Measurements from ENCODE around the gene ADARB2.

ADARB2 gene

DNA sequence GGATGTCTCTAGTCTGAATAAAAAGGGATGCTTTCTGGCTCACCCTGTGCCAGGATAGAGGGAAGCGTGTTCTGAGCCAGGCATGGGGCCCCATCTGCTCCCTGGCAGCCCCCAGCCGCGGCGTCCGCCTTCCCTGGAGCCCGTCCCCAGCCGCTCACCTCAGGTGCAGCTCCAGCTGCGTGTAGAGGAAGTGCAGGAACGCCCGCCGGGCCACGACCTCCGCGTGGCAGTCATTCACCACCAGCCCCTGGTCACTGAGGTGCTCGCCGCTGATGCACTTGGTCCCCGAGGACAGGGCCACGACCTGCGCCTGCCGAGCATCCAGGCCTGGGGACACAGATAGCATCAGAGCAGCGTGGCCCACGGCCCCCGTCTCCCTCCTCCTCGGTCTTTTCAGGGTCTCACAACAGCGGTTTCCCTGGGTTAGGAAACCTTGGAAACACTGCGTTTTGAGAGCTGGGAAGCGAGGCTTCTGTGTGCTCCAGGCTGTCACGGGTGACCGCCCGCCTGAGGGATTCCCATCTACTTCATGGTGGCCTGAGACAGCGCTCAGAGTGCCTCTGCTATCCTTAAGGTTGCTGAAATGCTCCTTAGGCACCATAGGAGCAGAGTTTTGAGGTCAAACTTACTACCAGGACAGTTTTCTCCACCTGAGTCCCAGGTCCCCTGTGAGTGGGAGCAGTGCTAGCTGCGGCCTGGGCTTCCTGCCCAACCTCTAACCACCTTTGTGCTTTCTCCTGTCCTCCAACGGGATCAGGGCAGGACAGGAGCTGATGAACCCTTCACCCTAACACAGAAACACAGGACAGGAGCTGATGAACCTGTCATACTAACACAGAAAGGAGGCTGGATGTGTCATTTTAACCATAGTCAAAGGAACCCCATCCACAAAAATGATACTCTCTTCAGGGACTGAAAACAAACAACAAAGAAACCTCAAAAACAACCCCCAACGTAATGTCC, 495.1 kb downstream of the ADARB2 start:
- TF ChIP-seq, protein P1, sequence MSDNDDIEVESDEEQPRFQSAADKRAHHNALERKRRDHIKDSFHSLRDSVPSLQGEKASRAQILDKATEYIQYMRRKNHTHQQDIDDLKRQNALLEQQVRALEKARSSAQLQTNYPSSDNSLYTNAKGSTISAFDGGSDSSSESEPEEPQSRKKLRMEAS (IDR thresholded peaks at IDR 0.05), result no peak

GRCh38 chr10:1241322-1241890, 495.9 kb downstream of the ADARB2 start:
- TF ChIP-seq, protein P1 (IDR thresholded peaks at IDR 0.05), result no peak
- no peak for TF ChIP-seq TEAD4 (IDR thresholded peaks at IDR 0.05)
- TF ChIP-seq EP300 (IDR thresholded peaks at IDR 0.05; ENCODE audit: borderline replicate concordance), result no peak
- TF ChIP-seq REST (IDR thresholded peaks at IDR 0.05; ENCODE audit: low read depth), result no peak
- TF ChIP-seq TAF1 (IDR thresholded peaks at IDR 0.05; ENCODE audit: low read depth), result no peak
- TF ChIP-seq EGR1 (IDR thresholded peaks at IDR 0.05), result no peak
- TF ChIP-seq ZBTB7A (IDR thresholded peaks at IDR 0.05; ENCODE audit: low read depth), result no peak
- TF ChIP-seq, protein P2, sequence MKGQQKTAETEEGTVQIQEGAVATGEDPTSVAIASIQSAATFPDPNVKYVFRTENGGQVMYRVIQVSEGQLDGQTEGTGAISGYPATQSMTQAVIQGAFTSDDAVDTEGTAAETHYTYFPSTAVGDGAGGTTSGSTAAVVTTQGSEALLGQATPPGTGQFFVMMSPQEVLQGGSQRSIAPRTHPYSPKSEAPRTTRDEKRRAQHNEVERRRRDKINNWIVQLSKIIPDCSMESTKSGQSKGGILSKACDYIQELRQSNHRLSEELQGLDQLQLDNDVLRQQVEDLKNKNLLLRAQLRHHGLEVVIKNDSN (IDR thresholded peaks at IDR 0.05), result no peak
- TF ChIP-seq FOXM1 (IDR thresholded peaks at IDR 0.05; ENCODE audit: borderline replicate concordance, low read depth), result no peak
- TF ChIP-seq NFIC (IDR thresholded peaks at IDR 0.05), result no peak
- TF ChIP-seq CEBPB (IDR thresholded peaks at IDR 0.05), result no peak
- no peak for TF ChIP-seq TCF12 (IDR thresholded peaks at IDR 0.05; ENCODE audit: low read depth)
- TF ChIP-seq CREB1 (IDR thresholded peaks at IDR 0.05; ENCODE audit: low read depth), result no peak
- TF ChIP-seq YY1 (IDR thresholded peaks at IDR 0.05; ENCODE audit: low read depth), result no peak
- TF ChIP-seq RAD21 (IDR thresholded peaks at IDR 0.05; ENCODE audit: low read depth), result no peak

DNA sequence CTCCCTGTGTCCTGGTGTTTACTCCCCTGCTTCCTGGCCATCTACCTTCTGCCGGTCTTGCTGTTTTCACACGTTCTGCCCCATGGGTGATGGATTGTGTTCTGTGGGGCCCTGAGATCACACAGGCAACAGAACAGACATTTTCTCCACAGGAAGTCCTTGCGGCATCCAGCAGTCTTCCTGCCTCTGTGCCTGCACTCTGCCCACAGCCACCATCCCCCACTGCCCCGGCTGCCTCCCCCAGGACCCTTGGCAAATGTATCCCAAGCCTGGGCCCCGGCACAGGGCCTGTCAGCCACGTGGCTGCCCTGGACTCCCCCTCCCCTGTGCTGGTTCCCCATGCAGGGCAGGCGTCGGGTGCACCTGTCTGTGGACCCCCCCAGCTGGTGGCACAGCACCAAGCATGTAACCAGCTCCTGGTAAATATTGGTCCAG, 497.0 kb downstream of the ADARB2 start:
- no peak for TF ChIP-seq ZBTB7A (IDR thresholded peaks at IDR 0.05; ENCODE audit: low read depth)
- TF ChIP-seq YY1 (IDR thresholded peaks at IDR 0.05; ENCODE audit: low read depth), result no peak
- no peak for TF ChIP-seq CEBPB (IDR thresholded peaks at IDR 0.05)
- TF ChIP-seq REST (IDR thresholded peaks at IDR 0.05; ENCODE audit: low read depth), result no peak
- no peak for TF ChIP-seq RAD21 (IDR thresholded peaks at IDR 0.05; ENCODE audit: low read depth)
- TF ChIP-seq TEAD4 (IDR thresholded peaks at IDR 0.05), result no peak
- no peak for TF ChIP-seq TAF1 (IDR thresholded peaks at IDR 0.05; ENCODE audit: low read depth)
- no peak for TF ChIP-seq FOXM1 (IDR thresholded peaks at IDR 0.05; ENCODE audit: borderline replicate concordance, low read depth)
- TF ChIP-seq TCF12 (IDR thresholded peaks at IDR 0.05; ENCODE audit: low read depth), result no peak
- no peak for TF ChIP-seq EP300 (IDR thresholded peaks at IDR 0.05; ENCODE audit: borderline replicate concordance)
- TF ChIP-seq, protein P1 (IDR thresholded peaks at IDR 0.05), result no peak
- no peak for TF ChIP-seq NFIC (IDR thresholded peaks at IDR 0.05)
- TF ChIP-seq CREB1 (IDR thresholded peaks at IDR 0.05; ENCODE audit: low read depth), result no peak
- no peak for TF ChIP-seq EGR1 (IDR thresholded peaks at IDR 0.05)

- TF ChIP-seq CREB1 (IDR thresholded peaks at IDR 0.05; ENCODE audit: low read depth) (no peak), YY1 (IDR thresholded peaks at IDR 0.05; ENCODE audit: low read depth) (no peak), TAF1 (IDR thresholded peaks at IDR 0.05; ENCODE audit: low read depth) (no peak), REST (IDR thresholded peaks at IDR 0.05; ENCODE audit: low read depth) (no peak), FOXM1 (IDR thresholded peaks at IDR 0.05; ENCODE audit: borderline replicate concordance, low read depth) (no peak), ZBTB7A (IDR thresholded peaks at IDR 0.05; ENCODE audit: low read depth) (no peak)
- TF ChIP-seq, protein P2 (IDR thresholded peaks at IDR 0.05), result no peak
Measured at GRCh38 chr10:1233031-1233430, 504.3 kb downstream of the ADARB2 start.

Data from Ishikawa (cell line).